Measurements from ENCODE around the gene DGUOK. TPM values are rescaled to one million over a fixed set of nuclear protein-coding genes. Genes with fewer than 3 reads are reported as not detected.
A peak's percentile ranks its signal among the peaks of the same experiment; 100 is the strongest.

Gene DGUOK
- total and polyA plus RNA-seq, 10 of the 15 experiments (the other 5 are each of a cell fraction or from before 2014, with no cell fraction given) = 64.4 to 234 (median 91.4) TPM

DNA sequence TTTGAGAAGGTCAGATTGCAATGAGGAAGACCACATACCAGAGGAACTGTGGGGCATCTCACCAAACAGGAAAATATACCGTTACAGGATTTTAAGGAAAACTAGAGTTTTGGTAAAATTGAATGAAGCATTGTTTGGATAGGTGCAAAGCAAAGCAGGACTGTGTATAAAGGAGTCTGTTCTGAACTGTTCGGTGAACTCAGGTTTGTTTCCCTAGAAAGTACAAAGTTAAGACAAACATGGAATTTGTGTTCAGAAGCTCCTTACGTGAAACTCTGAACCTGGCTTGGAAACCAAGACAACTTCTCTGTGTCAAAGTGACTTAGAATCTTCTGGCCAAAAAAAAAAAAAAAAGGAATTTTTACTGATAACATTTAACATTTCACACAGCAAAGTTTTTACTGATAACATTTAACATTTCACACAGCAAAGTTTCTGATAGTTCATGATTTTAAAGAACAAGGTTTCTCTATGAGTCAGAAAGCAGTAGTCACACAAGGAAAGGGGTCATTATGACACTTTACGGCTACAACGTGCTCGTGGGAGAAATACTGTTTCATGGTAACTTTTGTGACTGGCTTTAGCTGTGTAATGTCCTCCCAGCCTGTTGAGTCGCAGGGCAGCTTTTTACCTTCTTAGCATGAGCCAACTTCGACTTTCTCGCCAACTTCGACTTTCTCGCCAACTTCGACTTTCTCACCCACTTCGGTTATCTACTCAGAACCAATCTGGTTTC lies 36.9 kb downstream of the DGUOK start (continued):
- TF ChIP-seq, protein P1, sequence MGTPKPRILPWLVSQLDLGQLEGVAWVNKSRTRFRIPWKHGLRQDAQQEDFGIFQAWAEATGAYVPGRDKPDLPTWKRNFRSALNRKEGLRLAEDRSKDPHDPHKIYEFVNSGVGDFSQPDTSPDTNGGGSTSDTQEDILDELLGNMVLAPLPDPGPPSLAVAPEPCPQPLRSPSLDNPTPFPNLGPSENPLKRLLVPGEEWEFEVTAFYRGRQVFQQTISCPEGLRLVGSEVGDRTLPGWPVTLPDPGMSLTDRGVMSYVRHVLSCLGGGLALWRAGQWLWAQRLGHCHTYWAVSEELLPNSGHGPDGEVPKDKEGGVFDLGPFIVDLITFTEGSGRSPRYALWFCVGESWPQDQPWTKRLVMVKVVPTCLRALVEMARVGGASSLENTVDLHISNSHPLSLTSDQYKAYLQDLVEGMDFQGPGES (IDR thresholded peaks at IDR 0.05) = no peak
- TF ChIP-seq ASH2L (IDR thresholded peaks at IDR 0.05; ENCODE audit: borderline replicate concordance, low read depth) = no peak
- TF ChIP-seq LARP7 (IDR thresholded peaks at IDR 0.05) = no peak
- TF ChIP-seq, protein P2, sequence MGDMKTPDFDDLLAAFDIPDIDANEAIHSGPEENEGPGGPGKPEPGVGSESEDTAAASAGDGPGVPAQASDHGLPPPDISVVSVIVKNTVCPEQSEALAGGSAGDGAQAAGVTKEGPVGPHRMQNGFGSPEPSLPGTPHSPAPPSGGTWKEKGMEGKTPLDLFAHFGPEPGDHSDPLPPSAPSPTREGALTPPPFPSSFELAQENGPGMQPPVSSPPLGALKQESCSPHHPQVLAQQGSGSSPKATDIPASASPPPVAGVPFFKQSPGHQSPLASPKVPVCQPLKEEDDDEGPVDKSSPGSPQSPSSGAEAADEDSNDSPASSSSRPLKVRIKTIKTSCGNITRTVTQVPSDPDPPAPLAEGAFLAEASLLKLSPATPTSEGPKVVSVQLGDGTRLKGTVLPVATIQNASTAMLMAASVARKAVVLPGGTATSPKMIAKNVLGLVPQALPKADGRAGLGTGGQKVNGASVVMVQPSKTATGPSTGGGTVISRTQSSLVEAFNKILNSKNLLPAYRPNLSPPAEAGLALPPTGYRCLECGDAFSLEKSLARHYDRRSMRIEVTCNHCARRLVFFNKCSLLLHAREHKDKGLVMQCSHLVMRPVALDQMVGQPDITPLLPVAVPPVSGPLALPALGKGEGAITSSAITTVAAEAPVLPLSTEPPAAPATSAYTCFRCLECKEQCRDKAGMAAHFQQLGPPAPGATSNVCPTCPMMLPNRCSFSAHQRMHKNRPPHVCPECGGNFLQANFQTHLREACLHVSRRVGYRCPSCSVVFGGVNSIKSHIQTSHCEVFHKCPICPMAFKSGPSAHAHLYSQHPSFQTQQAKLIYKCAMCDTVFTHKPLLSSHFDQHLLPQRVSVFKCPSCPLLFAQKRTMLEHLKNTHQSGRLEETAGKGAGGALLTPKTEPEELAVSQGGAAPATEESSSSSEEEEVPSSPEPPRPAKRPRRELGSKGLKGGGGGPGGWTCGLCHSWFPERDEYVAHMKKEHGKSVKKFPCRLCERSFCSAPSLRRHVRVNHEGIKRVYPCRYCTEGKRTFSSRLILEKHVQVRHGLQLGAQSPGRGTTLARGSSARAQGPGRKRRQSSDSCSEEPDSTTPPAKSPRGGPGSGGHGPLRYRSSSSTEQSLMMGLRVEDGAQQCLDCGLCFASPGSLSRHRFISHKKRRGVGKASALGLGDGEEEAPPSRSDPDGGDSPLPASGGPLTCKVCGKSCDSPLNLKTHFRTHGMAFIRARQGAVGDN (IDR thresholded peaks at IDR 0.05) = peak; percentile 94
- TF ChIP-seq, protein P3, sequence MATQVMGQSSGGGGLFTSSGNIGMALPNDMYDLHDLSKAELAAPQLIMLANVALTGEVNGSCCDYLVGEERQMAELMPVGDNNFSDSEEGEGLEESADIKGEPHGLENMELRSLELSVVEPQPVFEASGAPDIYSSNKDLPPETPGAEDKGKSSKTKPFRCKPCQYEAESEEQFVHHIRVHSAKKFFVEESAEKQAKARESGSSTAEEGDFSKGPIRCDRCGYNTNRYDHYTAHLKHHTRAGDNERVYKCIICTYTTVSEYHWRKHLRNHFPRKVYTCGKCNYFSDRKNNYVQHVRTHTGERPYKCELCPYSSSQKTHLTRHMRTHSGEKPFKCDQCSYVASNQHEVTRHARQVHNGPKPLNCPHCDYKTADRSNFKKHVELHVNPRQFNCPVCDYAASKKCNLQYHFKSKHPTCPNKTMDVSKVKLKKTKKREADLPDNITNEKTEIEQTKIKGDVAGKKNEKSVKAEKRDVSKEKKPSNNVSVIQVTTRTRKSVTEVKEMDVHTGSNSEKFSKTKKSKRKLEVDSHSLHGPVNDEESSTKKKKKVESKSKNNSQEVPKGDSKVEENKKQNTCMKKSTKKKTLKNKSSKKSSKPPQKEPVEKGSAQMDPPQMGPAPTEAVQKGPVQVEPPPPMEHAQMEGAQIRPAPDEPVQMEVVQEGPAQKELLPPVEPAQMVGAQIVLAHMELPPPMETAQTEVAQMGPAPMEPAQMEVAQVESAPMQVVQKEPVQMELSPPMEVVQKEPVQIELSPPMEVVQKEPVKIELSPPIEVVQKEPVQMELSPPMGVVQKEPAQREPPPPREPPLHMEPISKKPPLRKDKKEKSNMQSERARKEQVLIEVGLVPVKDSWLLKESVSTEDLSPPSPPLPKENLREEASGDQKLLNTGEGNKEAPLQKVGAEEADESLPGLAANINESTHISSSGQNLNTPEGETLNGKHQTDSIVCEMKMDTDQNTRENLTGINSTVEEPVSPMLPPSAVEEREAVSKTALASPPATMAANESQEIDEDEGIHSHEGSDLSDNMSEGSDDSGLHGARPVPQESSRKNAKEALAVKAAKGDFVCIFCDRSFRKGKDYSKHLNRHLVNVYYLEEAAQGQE (IDR thresholded peaks at IDR 0.05; ENCODE audit: low read depth, low read length) = no peak
- TF ChIP-seq ETV6 (conservative IDR thresholded peaks at IDR 0.05 in 1 of 2, IDR thresholded peaks at IDR 0.05 in 1 of 2; ENCODE audit: borderline replicate concordance in 1 of 2, low read depth in 1 of 2) = no peak
- peak; percentile 46; the same call in 1 of the 2 replicates for TF ChIP-seq POLR2AphosphoS5 (IDR thresholded peaks at IDR 0.05; ENCODE audit: low read length)
- TF ChIP-seq EP300 (IDR thresholded peaks at IDR 0.05; ENCODE audit: borderline replicate concordance in 1 of 2, control insufficient read depth in 1 of 2, low read depth in 2 of 2, low read length in 2 of 2) = peak in 1 of 2 experiments; percentile 18; a peak in 1 of 4 replicates
- TF ChIP-seq, protein P4, sequence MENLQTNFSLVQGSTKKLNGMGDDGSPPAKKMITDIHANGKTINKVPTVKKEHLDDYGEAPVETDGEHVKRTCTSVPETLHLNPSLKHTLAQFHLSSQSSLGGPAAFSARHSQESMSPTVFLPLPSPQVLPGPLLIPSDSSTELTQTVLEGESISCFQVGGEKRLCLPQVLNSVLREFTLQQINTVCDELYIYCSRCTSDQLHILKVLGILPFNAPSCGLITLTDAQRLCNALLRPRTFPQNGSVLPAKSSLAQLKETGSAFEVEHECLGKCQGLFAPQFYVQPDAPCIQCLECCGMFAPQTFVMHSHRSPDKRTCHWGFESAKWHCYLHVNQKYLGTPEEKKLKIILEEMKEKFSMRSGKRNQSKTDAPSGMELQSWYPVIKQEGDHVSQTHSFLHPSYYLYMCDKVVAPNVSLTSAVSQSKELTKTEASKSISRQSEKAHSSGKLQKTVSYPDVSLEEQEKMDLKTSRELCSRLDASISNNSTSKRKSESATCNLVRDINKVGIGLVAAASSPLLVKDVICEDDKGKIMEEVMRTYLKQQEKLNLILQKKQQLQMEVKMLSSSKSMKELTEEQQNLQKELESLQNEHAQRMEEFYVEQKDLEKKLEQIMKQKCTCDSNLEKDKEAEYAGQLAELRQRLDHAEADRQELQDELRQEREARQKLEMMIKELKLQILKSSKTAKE (IDR thresholded peaks at IDR 0.05; ENCODE audit: low read depth, poor library complexity, severe bottlenecking) = no peak
- TF ChIP-seq CBFB (IDR thresholded peaks at IDR 0.05; ENCODE audit: low read depth) = no peak
- TF ChIP-seq, protein P5, sequence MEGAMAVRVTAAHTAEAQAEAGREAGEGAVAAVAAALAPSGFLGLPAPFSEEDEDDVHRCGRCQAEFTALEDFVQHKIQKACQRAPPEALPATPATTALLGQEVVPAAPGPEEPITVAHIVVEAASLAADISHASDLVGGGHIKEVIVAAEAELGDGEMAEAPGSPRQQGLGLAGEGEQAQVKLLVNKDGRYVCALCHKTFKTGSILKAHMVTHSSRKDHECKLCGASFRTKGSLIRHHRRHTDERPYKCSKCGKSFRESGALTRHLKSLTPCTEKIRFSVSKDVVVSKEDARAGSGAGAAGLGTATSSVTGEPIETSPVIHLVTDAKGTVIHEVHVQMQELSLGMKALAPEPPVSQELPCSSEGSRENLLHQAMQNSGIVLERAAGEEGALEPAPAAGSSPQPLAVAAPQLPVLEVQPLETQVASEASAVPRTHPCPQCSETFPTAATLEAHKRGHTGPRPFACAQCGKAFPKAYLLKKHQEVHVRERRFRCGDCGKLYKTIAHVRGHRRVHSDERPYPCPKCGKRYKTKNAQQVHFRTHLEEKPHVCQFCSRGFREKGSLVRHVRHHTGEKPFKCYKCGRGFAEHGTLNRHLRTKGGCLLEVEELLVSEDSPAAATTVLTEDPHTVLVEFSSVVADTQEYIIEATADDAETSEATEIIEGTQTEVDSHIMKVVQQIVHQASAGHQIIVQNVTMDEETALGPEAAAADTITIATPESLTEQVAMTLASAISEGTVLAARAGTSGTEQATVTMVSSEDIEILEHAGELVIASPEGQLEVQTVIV (IDR thresholded peaks at IDR 0.05; ENCODE audit: borderline replicate concordance, partially characterized antibody) = peak; percentile 94
- 0 out of 2 replicates have a peak, but pooled peaks have one; percentile 38 for TF ChIP-seq TCF12 (IDR thresholded peaks at IDR 0.05; ENCODE audit: low read depth, low read length)
- peak in 1 of 2 experiments; percentile 48; a peak in 2 of 4 replicates for TF ChIP-seq IKZF2 (IDR thresholded peaks at IDR 0.05)

Data from GM12878 (cell line).